CD4-positive, CD25-positive, alpha-beta regulatory T cell (primary cell): Measurements from ENCODE around the gene JPH2. TPM values are rescaled to one million over a fixed set of nuclear protein-coding genes. Genes with fewer than 3 reads are reported as not detected.
A peak's percentile ranks its signal among the peaks of the same experiment; 100 is the strongest.

ENCODE experiments used
- ATAC-seq, 2 donors: fragments of 150-1000 bp; cut with Tn5 transposase; one replicate each; pipeline ENCODE4 v1.10.0; 2021; ENCODE audit warnings: low read depth in 2 of 2, moderate number of reproducible peaks in 2 of 2, moderate library complexity in 1 of 2
- DNase-seq, 3 donors: peaks; one replicate each; pipeline versions ENCODE4 v3.0.0 to v3.0.0-alpha.2; 2012 to 2022; ENCODE audit warnings: mixed read lengths in 1 of 3
- H3K27ac ChIP-seq: one replicate; pipeline ENCODE4 v1.7.0; 2013; ENCODE audit warnings: mild to moderate bottlenecking, low read length; ENCODE audit not compliant: insufficient read depth, poor library complexity, severe bottlenecking
- H3K27me3 ChIP-seq: one replicate; pipeline ENCODE4 v1.7.0; 2013; ENCODE audit warnings: low read length; ENCODE audit not compliant: control insufficient read depth, insufficient read depth
- H3K36me3 ChIP-seq: one replicate; pipeline ENCODE4 v1.7.0; 2013; ENCODE audit warnings: mild to moderate bottlenecking, low read length, moderate library complexity; ENCODE audit not compliant: control insufficient read depth, insufficient read depth
- H3K4me1 ChIP-seq: 2 replicates; pipeline ENCODE4 v1.7.0; 2013; ENCODE audit warnings: mild to moderate bottlenecking, low read length; ENCODE audit not compliant: insufficient read depth, control insufficient read depth, poor library complexity, severe bottlenecking
- H3K4me3 ChIP-seq: one replicate; pipeline ENCODE4 v1.7.0; 2013; ENCODE audit warnings: low read depth, mild to moderate bottlenecking, low read length, moderate library complexity
- H3K9me3 ChIP-seq, 2 experiments: 1 replicate in 1 of 2; 2 replicates in 1 of 2; pipeline ENCODE4 v1.7.0; 2013; ENCODE audit warnings: low read length in 2 of 2, mild to moderate bottlenecking in 1 of 2, moderate library complexity in 1 of 2; ENCODE audit not compliant: control insufficient read depth in 2 of 2
- H3K27ac Mint-ChIP-seq, 3 donors: one replicate each; pipeline ENCODE4 v1.8.0; 2020 to 2022; ENCODE audit warnings: mild to moderate bottlenecking in 3 of 3, mixed read lengths in 3 of 3, moderate library complexity in 2 of 3
- H3K27me3 Mint-ChIP-seq: one replicate; pipeline ENCODE4 v1.8.0; 2022; ENCODE audit warnings: mild to moderate bottlenecking, mixed read lengths
- H3K36me3 Mint-ChIP-seq: one replicate; pipeline ENCODE4 v1.8.0; 2020; ENCODE audit warnings: mixed read lengths
- H3K4me1 Mint-ChIP-seq, 4 donors: one replicate each; pipeline ENCODE4 v1.8.0; 2020 to 2022; ENCODE audit warnings: mixed read lengths in 4 of 4, mild to moderate bottlenecking in 1 of 4
- H3K4me3 Mint-ChIP-seq, 4 donors: one replicate each; pipeline ENCODE4 v1.8.0; 2020 to 2022; ENCODE audit warnings: mild to moderate bottlenecking in 4 of 4, mixed read lengths in 4 of 4, moderate library complexity in 3 of 4
- H3K9me3 Mint-ChIP-seq, 7 donors: one replicate each; pipeline ENCODE4 v1.8.0; 2020 to 2022; ENCODE audit warnings: mixed read lengths in 7 of 7, mild to moderate bottlenecking in 3 of 7, moderate library complexity in 2 of 7
- polyA plus RNA-seq, 4 donors: library from polyadenylated mRNA; unstranded; fragments of 300-500 nt; fragmentation: Illumina TruSeq; gene quantifications; one replicate each; pipeline ENCODE4 v1.2.3, GENCODE V29; 2021
- total RNA-seq: library from RNA; stranded (reverse); gene quantifications from one replicate; pipeline ENCODE4 v1.2.3, GENCODE V29; 2022

JPH2 gene
- total and polyA plus RNA-seq, 5 donors from 2014 or later = not detected

GRCh38 chr20:44111712-44112335, 75.2 kb downstream of the JPH2 start:
- Mint-ChIP-seq H3K27me3 (peaks cover 36% of the 10 kb centered on the region), H3K4me1 (peaks cover 0 to 6% (median 4%) of the 10 kb centered on the region in 4 donors), H3K4me3 (no peak overlapping the region), H3K27ac (no peak overlapping the region), H3K9me3 (peaks cover 0 to 21% (median 2%) of the 10 kb centered on the region in 7 donors), H3K36me3 (no peaks in the 10 kb centered on the region)
- Histone ChIP-seq H3K27me3 (peaks cover 17% of the 10 kb centered on the region), H3K9me3 (peaks cover 9 to 13% of the 10 kb centered on the region in 2 experiments), H3K36me3 (no peaks in the 10 kb centered on the region), H3K4me1 (peaks cover 4% of the 10 kb centered on the region), H3K4me3 (no peak overlapping the region), H3K27ac (no peak overlapping the region)
- DNase-seq (no peak), ATAC-seq (no peak)

GRCh38 chr20:44110816-44111568, 76.0 kb downstream of the JPH2 start:
- H3K27ac ChIP-seq = no peak overlapping the region
- no peaks in the 10 kb centered on the region for H3K36me3 ChIP-seq
- no peak overlapping the region for H3K4me3 Mint-ChIP-seq
- no peak for DNase-seq
- ATAC-seq = no peak
- no peak overlapping the region for H3K27ac Mint-ChIP-seq
- no peaks in the 10 kb centered on the region for H3K4me1 ChIP-seq
- peaks cover 19% of the 10 kb centered on the region for H3K27me3 ChIP-seq
- peaks cover 2 to 21% (median 6%) of the 10 kb centered on the region in 7 donors for H3K9me3 Mint-ChIP-seq
- no peak overlapping the region for H3K4me3 ChIP-seq
- H3K27me3 Mint-ChIP-seq = peaks cover 29% of the 10 kb centered on the region
- H3K36me3 Mint-ChIP-seq = no peaks in the 10 kb centered on the region
- H3K4me1 Mint-ChIP-seq = peaks cover 0 to 2% (median 0%) of the 10 kb centered on the region in 4 donors
- peaks cover 9 to 13% of the 10 kb centered on the region in 2 experiments for H3K9me3 ChIP-seq

- H3K27ac ChIP-seq = no peak overlapping the region
- H3K36me3 ChIP-seq = no peaks in the 10 kb centered on the region
- ATAC-seq (no peak), DNase-seq (no peak)
- peaks cover 22% of the 10 kb centered on the region for H3K27me3 ChIP-seq
- no peak overlapping the region for H3K4me3 ChIP-seq
- Mint-ChIP-seq H3K27ac (no peak overlapping the region), H3K36me3 (no peaks in the 10 kb centered on the region), H3K27me3 (peaks cover 27% of the 10 kb centered on the region), H3K9me3 (peaks cover 2 to 21% (median 6%) of the 10 kb centered on the region in 7 donors), H3K4me1 (no peaks in the 10 kb centered on the region), H3K4me3 (no peak overlapping the region)
- no peaks in the 10 kb centered on the region for H3K4me1 ChIP-seq
- peaks cover 9 to 13% of the 10 kb centered on the region in 2 experiments for H3K9me3 ChIP-seq
Measured at GRCh38 chr20:44109951-44110361, 77.0 kb downstream of the JPH2 start.

- Mint-ChIP-seq H3K36me3 (no peaks in the 10 kb centered on the region), H3K27ac (no peak overlapping the region), H3K4me1 (no peaks in the 10 kb centered on the region), H3K9me3 (peaks cover 2 to 26% (median 8%) of the 10 kb centered on the region in 7 donors), H3K4me3 (no peak overlapping the region), H3K27me3 (peaks cover 53% of the 10 kb centered on the region)
- Histone ChIP-seq H3K4me3 (no peak overlapping the region), H3K27me3 (peaks cover 34% of the 10 kb centered on the region), H3K36me3 (no peaks in the 10 kb centered on the region), H3K27ac (no peak overlapping the region), H3K9me3 (peaks cover 9 to 13% of the 10 kb centered on the region in 2 experiments), H3K4me1 (no peaks in the 10 kb centered on the region)
- no peak for DNase-seq
- ATAC-seq = no peak
Measured at GRCh38 chr20:44106615-44107014, 80.4 kb downstream of the JPH2 start.

GRCh38 chr20:44104798-44105517, 82.0 kb downstream of the JPH2 start:
- no peak for DNase-seq
- Histone ChIP-seq H3K27ac (no peak overlapping the region), H3K4me3 (no peak overlapping the region), H3K9me3 (peaks cover 9 to 13% of the 10 kb centered on the region in 2 experiments), H3K27me3 (peaks cover 36% of the 10 kb centered on the region), H3K4me1 (no peaks in the 10 kb centered on the region), H3K36me3 (no peaks in the 10 kb centered on the region)
- Mint-ChIP-seq H3K27me3 (peaks cover 57% of the 10 kb centered on the region), H3K9me3 (peaks cover 2 to 33% (median 8%) of the 10 kb centered on the region in 7 donors), H3K27ac (no peak overlapping the region), H3K4me1 (no peaks in the 10 kb centered on the region), H3K4me3 (no peak overlapping the region), H3K36me3 (no peaks in the 10 kb centered on the region)
- ATAC-seq = no peak

GRCh38 chr20:44102582-44102981, 84.4 kb downstream of the JPH2 start:
- peaks cover 0 to 21% (median 4%) of the 10 kb centered on the region in 7 donors for H3K9me3 Mint-ChIP-seq
- DNase-seq (no peak), ATAC-seq (no peak)
- no peaks in the 10 kb centered on the region for H3K36me3 ChIP-seq
- peaks cover 63% of the 10 kb centered on the region for H3K27me3 Mint-ChIP-seq
- H3K4me3 ChIP-seq = no peak overlapping the region
- H3K4me1 ChIP-seq = no peaks in the 10 kb centered on the region
- H3K27ac Mint-ChIP-seq = no peak overlapping the region
- no peak overlapping the region for H3K27ac ChIP-seq
- no peaks in the 10 kb centered on the region for H3K4me1 Mint-ChIP-seq
- no peaks in the 10 kb centered on the region for H3K36me3 Mint-ChIP-seq
- no peak overlapping the region for H3K4me3 Mint-ChIP-seq
- peaks cover 2 to 3% of the 10 kb centered on the region in 2 experiments for H3K9me3 ChIP-seq
- peaks cover 31% of the 10 kb centered on the region for H3K27me3 ChIP-seq

- ATAC-seq (no peak), DNase-seq (no peak)
- no peaks in the 10 kb centered on the region for H3K4me1 ChIP-seq
- H3K36me3 Mint-ChIP-seq = no peaks in the 10 kb centered on the region
- no peaks in the 10 kb centered on the region for H3K4me1 Mint-ChIP-seq
- H3K27me3 ChIP-seq = peaks cover 22% of the 10 kb centered on the region
- H3K4me3 Mint-ChIP-seq = no peak overlapping the region
- peaks cover 0 to 14% (median 4%) of the 10 kb centered on the region in 7 donors for H3K9me3 Mint-ChIP-seq
- peaks cover 55% of the 10 kb centered on the region for H3K27me3 Mint-ChIP-seq
- no peaks in the 10 kb centered on the region for H3K9me3 ChIP-seq
- H3K27ac Mint-ChIP-seq = peak overlapping the region in 1 of 3 donors; percentile 72
- H3K4me3 ChIP-seq = no peak overlapping the region
- no peak overlapping the region for H3K27ac ChIP-seq
- no peaks in the 10 kb centered on the region for H3K36me3 ChIP-seq
Measured at GRCh38 chr20:44099832-44100231, 87.2 kb downstream of the JPH2 start.
